ENCODE data around the gene ZNF280B.

GRCh38 chr22:22533863-22534262 is 25.3 kb upstream of the ZNF280B start:
- TF ChIP-seq, protein P1, sequence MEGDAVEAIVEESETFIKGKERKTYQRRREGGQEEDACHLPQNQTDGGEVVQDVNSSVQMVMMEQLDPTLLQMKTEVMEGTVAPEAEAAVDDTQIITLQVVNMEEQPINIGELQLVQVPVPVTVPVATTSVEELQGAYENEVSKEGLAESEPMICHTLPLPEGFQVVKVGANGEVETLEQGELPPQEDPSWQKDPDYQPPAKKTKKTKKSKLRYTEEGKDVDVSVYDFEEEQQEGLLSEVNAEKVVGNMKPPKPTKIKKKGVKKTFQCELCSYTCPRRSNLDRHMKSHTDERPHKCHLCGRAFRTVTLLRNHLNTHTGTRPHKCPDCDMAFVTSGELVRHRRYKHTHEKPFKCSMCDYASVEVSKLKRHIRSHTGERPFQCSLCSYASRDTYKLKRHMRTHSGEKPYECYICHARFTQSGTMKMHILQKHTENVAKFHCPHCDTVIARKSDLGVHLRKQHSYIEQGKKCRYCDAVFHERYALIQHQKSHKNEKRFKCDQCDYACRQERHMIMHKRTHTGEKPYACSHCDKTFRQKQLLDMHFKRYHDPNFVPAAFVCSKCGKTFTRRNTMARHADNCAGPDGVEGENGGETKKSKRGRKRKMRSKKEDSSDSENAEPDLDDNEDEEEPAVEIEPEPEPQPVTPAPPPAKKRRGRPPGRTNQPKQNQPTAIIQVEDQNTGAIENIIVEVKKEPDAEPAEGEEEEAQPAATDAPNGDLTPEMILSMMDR (IDR thresholded peaks at IDR 0.05), result no peak
- TF ChIP-seq POLR2A (IDR thresholded peaks at IDR 0.05) (no peak), POLR2AphosphoS5 (IDR thresholded peaks at IDR 0.05) (no peak)

Data from breast epithelium (tissue), 3 donors.